Stimulated activated naive CD8-positive, alpha-beta T cell treated with anti-CD3 and anti-CD28 coated beads, Interleukin-15, Interleukin-2, amounts not matched to agents 100 ng/mL and 50 ng/mL, for 24 hours (primary cell): Measurements from ENCODE around the gene ANKS4B.
"Not testable (repeated sequence)": the region's sequence is repeated elsewhere in the genome, so short reads cannot be mapped to it uniquely, and the experiment has no call there.

ENCODE experiments used
- H3K27ac Mint-ChIP-seq: one replicate; pipeline ENCODE4 v1.8.0; 2021; ENCODE audit warnings: mild to moderate bottlenecking, mixed read lengths
- H3K27me3 Mint-ChIP-seq: one replicate; pipeline ENCODE4 v1.8.0; 2021; ENCODE audit warnings: mixed read lengths
- H3K36me3 Mint-ChIP-seq: one replicate; pipeline ENCODE4 v1.8.0; 2021; ENCODE audit warnings: low read depth, mixed read lengths
- H3K4me1 Mint-ChIP-seq: one replicate; pipeline ENCODE4 v1.8.0; 2021; ENCODE audit warnings: low read depth, mixed read lengths
- H3K4me3 Mint-ChIP-seq: one replicate; pipeline ENCODE4 v1.8.0; 2021; ENCODE audit warnings: mild to moderate bottlenecking, mixed read lengths
- H3K9me3 Mint-ChIP-seq: one replicate; pipeline ENCODE4 v1.8.0; 2021; ENCODE audit warnings: mixed read lengths

ANKS4B gene

DNA sequence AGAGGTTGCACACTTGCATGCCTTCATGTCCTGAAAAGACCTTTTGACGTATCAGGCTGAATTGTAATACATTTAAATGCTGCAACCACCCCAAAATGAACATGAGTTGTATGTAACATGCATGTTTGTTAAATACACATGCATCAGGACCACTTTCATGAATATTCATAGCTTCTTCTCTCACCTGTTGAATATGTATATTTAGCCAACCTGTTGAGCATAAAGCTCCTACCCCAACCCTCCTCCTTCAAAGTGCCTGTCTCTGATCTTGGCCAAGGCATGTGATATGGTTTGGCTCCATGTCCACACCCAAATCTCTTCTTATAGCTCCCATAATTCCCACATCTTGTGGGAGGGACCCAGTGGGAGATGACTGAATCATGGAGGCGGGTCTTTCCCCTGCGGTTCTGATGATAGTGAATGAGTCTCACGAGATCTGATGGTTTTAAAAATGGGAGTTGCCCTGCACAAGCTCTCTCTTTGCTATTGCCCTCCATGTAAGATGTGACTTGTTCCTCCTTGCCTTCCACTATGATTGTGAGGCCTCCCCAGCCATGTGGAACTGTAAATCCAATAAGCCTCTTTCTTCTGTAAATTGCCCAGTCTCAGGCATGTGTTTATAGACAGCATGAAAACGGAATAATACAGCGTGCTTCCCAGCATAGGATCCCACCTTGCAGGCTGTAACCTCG is 48.3 kb downstream of the ANKS4B start:
- Mint-ChIP-seq H3K27me3 (peaks cover 67% of the 10 kb centered on the region), H3K4me1 (peaks cover 14% of the 10 kb centered on the region), H3K27ac (no peak overlapping the region), H3K9me3 (no peaks in the 10 kb centered on the region), H3K4me3 (no peak overlapping the region), H3K36me3 (no peaks in the 10 kb centered on the region)

GRCh38 chr16:21283521-21284289 is 50.2 kb downstream of the ANKS4B start:
- peaks cover 67% of the 10 kb centered on the region for H3K27me3 Mint-ChIP-seq
- peaks cover 2% of the 10 kb centered on the region for H3K9me3 Mint-ChIP-seq
- H3K36me3 Mint-ChIP-seq = no peaks in the 10 kb centered on the region
- H3K4me3 Mint-ChIP-seq = peak overlapping the region; percentile 48
- peaks cover 6% of the 10 kb centered on the region for H3K4me1 Mint-ChIP-seq
- no peak overlapping the region for H3K27ac Mint-ChIP-seq

- H3K27ac Mint-ChIP-seq = no peak overlapping the region
These were observed 50.9 kb downstream of the ANKS4B start for GRCh38 chr16:21284414-21284813.

GRCh38 chr16:21285314-21285713 is 51.8 kb downstream of the ANKS4B start:
- Mint-ChIP-seq H3K27me3 (peaks cover 66% of the 10 kb centered on the region), H3K9me3 (peaks cover 2% of the 10 kb centered on the region), H3K4me3 (no peak overlapping the region), H3K36me3 (no peaks in the 10 kb centered on the region), H3K4me1 (peaks cover 5% of the 10 kb centered on the region), H3K27ac (no peak overlapping the region)

More at GRCh38 chr16:21284414-21284813, 50.9 kb downstream of the ANKS4B start:
- Mint-ChIP-seq H3K9me3 (peaks cover 2% of the 10 kb centered on the region), H3K36me3 (no peaks in the 10 kb centered on the region), H3K27me3 (peaks cover 67% of the 10 kb centered on the region), H3K4me1 (peaks cover 5% of the 10 kb centered on the region), H3K4me3 (peak overlapping the region; percentile 42)

DNA sequence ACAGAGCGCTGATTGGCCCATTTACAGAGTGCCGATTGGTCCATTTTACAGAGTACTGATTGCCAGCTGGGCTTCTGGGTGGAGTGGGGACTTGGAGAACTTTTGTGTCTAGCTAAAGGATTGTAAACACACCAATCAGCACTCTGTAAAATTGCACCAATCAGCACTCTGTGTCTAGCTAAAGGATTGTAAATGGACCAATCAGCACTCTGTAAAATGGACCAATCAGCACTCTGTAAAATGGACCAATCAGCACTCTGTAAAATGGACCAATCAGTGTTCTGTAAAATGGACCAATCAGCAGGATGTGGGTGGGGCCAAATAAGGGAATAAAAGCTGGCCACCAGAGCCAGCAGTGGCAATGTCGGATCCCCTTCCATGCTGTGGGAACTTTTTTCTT is 56.3 kb downstream of the ANKS4B start:
- peaks cover 75% of the 10 kb centered on the region for H3K27me3 Mint-ChIP-seq
- H3K9me3 Mint-ChIP-seq, H3K4me3 Mint-ChIP-seq, H3K4me1 Mint-ChIP-seq, H3K36me3 Mint-ChIP-seq, H3K27ac Mint-ChIP-seq: not testable (repeated sequence)

GRCh38 chr16:21300309-21301167 is 67.0 kb downstream of the ANKS4B start:
- peak overlapping the region; percentile 84 for H3K27ac Mint-ChIP-seq
- H3K36me3 Mint-ChIP-seq = no peaks in the 10 kb centered on the region
- peak overlapping the region; percentile 91 for H3K4me3 Mint-ChIP-seq
- H3K4me1 Mint-ChIP-seq = peaks cover 30% of the 10 kb centered on the region
- no peaks in the 10 kb centered on the region for H3K9me3 Mint-ChIP-seq
- H3K27me3 Mint-ChIP-seq = peaks cover 43% of the 10 kb centered on the region

- Mint-ChIP-seq H3K4me1 (peaks cover 30% of the 10 kb centered on the region), H3K4me3 (peak overlapping the region; percentile 91), H3K9me3 (no peaks in the 10 kb centered on the region), H3K36me3 (no peaks in the 10 kb centered on the region), H3K27ac (peak overlapping the region; percentile 80), H3K27me3 (peaks cover 43% of the 10 kb centered on the region)
These were observed 67.8 kb downstream of the ANKS4B start for GRCh38 chr16:21301168-21301894.

- no peak overlapping the region for H3K27ac Mint-ChIP-seq
These were observed 68.4 kb downstream of the ANKS4B start for GRCh38 chr16:21301895-21302291.

DNA sequence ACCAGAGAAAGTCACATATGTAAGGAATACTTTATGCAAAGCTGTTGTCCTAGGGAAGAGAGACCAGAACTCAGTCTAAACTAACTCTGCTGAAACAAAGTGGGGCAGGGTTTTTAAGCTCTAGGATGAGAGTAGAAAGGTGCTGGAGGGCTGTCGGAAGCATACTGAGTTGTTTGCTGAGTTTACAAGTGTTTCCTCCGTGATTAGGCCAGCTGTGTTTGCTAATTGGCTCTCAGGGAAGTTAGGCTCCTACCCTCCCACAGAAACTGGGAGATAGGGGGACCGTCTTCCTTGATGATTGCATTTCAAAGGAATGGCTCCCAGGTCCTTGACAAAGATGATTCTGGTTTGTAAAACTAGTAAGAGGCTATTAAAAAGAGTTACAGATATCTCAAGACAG is 69.0 kb downstream of the ANKS4B start:
- H3K4me1 Mint-ChIP-seq = peaks cover 30% of the 10 kb centered on the region
- H3K9me3 Mint-ChIP-seq = no peaks in the 10 kb centered on the region
- peaks cover 43% of the 10 kb centered on the region for H3K27me3 Mint-ChIP-seq
- H3K27ac Mint-ChIP-seq = no peak overlapping the region
- H3K4me3 Mint-ChIP-seq = no peak overlapping the region
- no peaks in the 10 kb centered on the region for H3K36me3 Mint-ChIP-seq

More at GRCh38 chr16:21301895-21302291, 68.4 kb downstream of the ANKS4B start:
- peak overlapping the region; percentile 91 for H3K4me3 Mint-ChIP-seq
- H3K36me3 Mint-ChIP-seq = no peaks in the 10 kb centered on the region
- H3K9me3 Mint-ChIP-seq = no peaks in the 10 kb centered on the region
- H3K27me3 Mint-ChIP-seq = peaks cover 43% of the 10 kb centered on the region
- peaks cover 30% of the 10 kb centered on the region for H3K4me1 Mint-ChIP-seq

GRCh38 chr16:21302898-21303528 is 69.5 kb downstream of the ANKS4B start:
- H3K27ac Mint-ChIP-seq = no peak overlapping the region
- no peaks in the 10 kb centered on the region for H3K9me3 Mint-ChIP-seq
- H3K36me3 Mint-ChIP-seq = no peaks in the 10 kb centered on the region
- peaks cover 30% of the 10 kb centered on the region for H3K4me1 Mint-ChIP-seq
- no peak overlapping the region for H3K4me3 Mint-ChIP-seq
- H3K27me3 Mint-ChIP-seq = peaks cover 43% of the 10 kb centered on the region
